Endothelial cell of umbilical vein (primary cell): Measurements from ENCODE around the gene RPS8. TPM values are rescaled to one million over a fixed set of nuclear protein-coding genes. Genes with fewer than 3 reads are reported as not detected.

Experiments
- BruUV-seq: library from RNA; stranded (reverse); fragments of 400-500 nt; replicated peaks from 2 replicates; lab custom pipeline; 2021; lab: Mats Ljungman, UMichigan
- CTCF ChIA-PET: fragments of 300-600, 350-600 bp; sonication (Branson Sonifier 250); formaldehyde crosslinking; loops from one replicate; lab custom pipeline; 2021; ENCODE audit warnings: antibody characterized with exemption, inconsistent platforms; lab: Charles Lee
- POLR2A ChIA-PET: fragments of 300-600, 350-600 bp; sonication (Branson Sonifier 250); formaldehyde crosslinking; loops from one replicate; lab custom pipeline; 2021; ENCODE audit warnings: antibody characterized with exemption, inconsistent platforms; lab: Charles Lee
- DNase-seq: peaks from one replicate; pipeline ENCODE4 v3.0.0-alpha.2; 2011; ENCODE audit warnings: low read depth, low spot score
- FAIRE-seq: peaks from 2 replicates; lab custom pipeline; 2011; peaks lifted over from hg19 to GRCh38; lab: Jason Lieb, UNC
- H2AFZ ChIP-seq: 2 replicates; pipeline ENCODE4 v1.6.0; 2012; ENCODE audit warnings: low read depth, low read length, control low read depth, inconsistent platforms
- H3K27ac ChIP-seq: 2 replicates; pipeline ENCODE4 v1.5.1; 2011; ENCODE audit warnings: low read depth, mild to moderate bottlenecking, control low read depth, low read length, moderate library complexity; ENCODE audit not compliant: insufficient read depth
- H3K27me3 ChIP-seq, 2 experiments: 2 replicates each; pipeline versions ENCODE4 v1.6.0 to v1.6.1; 2011; ENCODE audit warnings: low read length in 2 of 2, mixed read lengths in 1 of 2; ENCODE audit not compliant: control insufficient read depth in 2 of 2, insufficient read depth in 2 of 2
- H3K36me3 ChIP-seq, 2 experiments: 2 replicates in 1 of 2; 3 replicates in 1 of 2; pipeline ENCODE4 v1.5.1; 2011; ENCODE audit warnings: low read length in 2 of 2, mild to moderate bottlenecking in 1 of 2, moderate library complexity in 1 of 2; ENCODE audit not compliant: control insufficient read depth in 2 of 2, insufficient read depth in 2 of 2; ENCODE audit errors: extremely low read depth in 1 of 2
- H3K4me1 ChIP-seq: 3 replicates; pipeline ENCODE4 v1.5.1; 2011; ENCODE audit warnings: mild to moderate bottlenecking, low read length; ENCODE audit not compliant: control insufficient read depth, insufficient read depth; ENCODE audit errors: extremely low read depth
- H3K4me2 ChIP-seq: 2 replicates; pipeline ENCODE4 v1.6.1; 2011; ENCODE audit warnings: low read length, control low read depth, mixed read lengths; ENCODE audit not compliant: insufficient read depth
- H3K4me3 ChIP-seq, 3 experiments: fragments of 200-600 bp in 1 of 3; sonication (generic), shearing (Covaris generic) in 1 of 3; replicated peaks in 1 of 3; 2 replicates each; pipeline ENCODE4 v1.5.1; 2011 to 2016; ENCODE audit warnings: control low read depth in 3 of 3, low read length in 3 of 3, mild to moderate bottlenecking in 2 of 3, inconsistent platforms in 1 of 3, low read depth in 1 of 3, moderate library complexity in 1 of 3; ENCODE audit not compliant: insufficient read depth in 1 of 3
- H3K79me2 ChIP-seq: 2 replicates; pipeline ENCODE4 v1.6.0; 2012; ENCODE audit warnings: low read length, inconsistent platforms; ENCODE audit not compliant: control insufficient read depth, insufficient read depth
- H3K9ac ChIP-seq: replicated peaks from 2 replicates; pipeline ENCODE3; 2011; ENCODE audit warnings: low read length, control low read depth; ENCODE audit not compliant: insufficient read depth; ENCODE audit errors: extremely low read depth
- H3K9me1 ChIP-seq: replicated peaks from 3 replicates; pipeline ENCODE4 v1.6.0; 2011; ENCODE audit warnings: mild to moderate bottlenecking, low read length; ENCODE audit not compliant: control insufficient read depth, insufficient read depth; ENCODE audit errors: extremely low read depth
- H3K9me3 ChIP-seq: replicated peaks from 2 replicates; pipeline ENCODE4 v1.5.1; 2012; ENCODE audit warnings: low read length, inconsistent platforms; ENCODE audit not compliant: control insufficient read depth, insufficient read depth
- H4K20me1 ChIP-seq: replicated peaks from 2 replicates; pipeline ENCODE3; 2011; ENCODE audit warnings: mild to moderate bottlenecking, low read length; ENCODE audit not compliant: control insufficient read depth, insufficient read depth; ENCODE audit errors: extremely low read depth
- CTCF ChIP-seq, 2 donors: IDR thresholded peaks; 1 replicate in 1 of 2; 2 replicates in 1 of 2; pipeline ENCODE4 v1.5.1; 2011; ENCODE audit warnings: low read length in 2 of 2, mild to moderate bottlenecking in 2 of 2, moderate library complexity in 2 of 2, control low read depth in 1 of 2, inconsistent platforms in 1 of 2, low read depth in 1 of 2; ENCODE audit not compliant: insufficient read depth in 1 of 2; ENCODE audit errors: extremely low read depth in 1 of 2
- EZH2 ChIP-seq: IDR thresholded peaks from 2 replicates; pipeline ENCODE4 v1.6.1; 2012; ENCODE audit warnings: borderline replicate concordance, low read depth, mild to moderate bottlenecking, moderate library complexity, low read length, inconsistent platforms; ENCODE audit not compliant: severe bottlenecking
- FOS ChIP-seq: IDR thresholded peaks from 2 replicates; pipeline ENCODE4 v1.6.1; 2011; ENCODE audit warnings: mild to moderate bottlenecking, low read length, moderate library complexity, borderline replicate concordance; ENCODE audit not compliant: insufficient read depth
- GATA2 ChIP-seq: IDR thresholded peaks from 2 replicates; pipeline ENCODE4 v1.7.0; 2011; ENCODE audit warnings: low read depth, mild to moderate bottlenecking, moderate library complexity, mixed read lengths, low read length; ENCODE audit not compliant: insufficient read length, insufficient read depth
- JUN ChIP-seq: IDR thresholded peaks from 2 replicates; pipeline ENCODE4 v1.6.1; 2011; ENCODE audit warnings: borderline replicate concordance, low read depth; ENCODE audit not compliant: insufficient read length, insufficient read depth
- MAX ChIP-seq: IDR thresholded peaks from 2 replicates; pipeline ENCODE4 v1.6.1; 2011; ENCODE audit not compliant: insufficient read depth, insufficient read length
- MYC ChIP-seq: IDR thresholded peaks from one replicate; pipeline ENCODE4 v1.6.1; 2011; ENCODE audit warnings: mild to moderate bottlenecking, low read depth, low read length
- POLR2A ChIP-seq: IDR thresholded peaks from 2 replicates; pipeline ENCODE4 v1.6.1; 2012; ENCODE audit warnings: low read depth, mild to moderate bottlenecking, control low read depth, low read length
- POLR2AphosphoS5 ChIP-seq: IDR thresholded peaks from 2 replicates; pipeline ENCODE4 v1.6.1; 2012; ENCODE audit warnings: low read depth, mild to moderate bottlenecking, control low read depth, low read length, moderate library complexity; ENCODE audit not compliant: insufficient read depth
- dilution Hi-C: fragments of 300-500 bp; cut with MboI; formaldehyde crosslinking; loops from one replicate; pipeline ENCODE4 v1.15.0; 2019; ENCODE audit warnings: low sequenced_read_pairs; ENCODE audit not compliant: extremely low pct_ligation_motif_present
- intact Hi-C: fragments of 100-400 bp; cut with micrococcal nuclease; formaldehyde crosslinking; loops from one replicate; pipeline ENCODE4 v1.10.0; 2022
- polyA plus RNA-seq, 4 experiments: library from polyadenylated mRNA; depleted of rRNA in 3 of 4; stranded (reverse) in 3 of 4; unstranded in 1 of 4; fragments of >200 nt; gene quantifications; 2 replicates each; pipeline versions ENCODE4 v1.2.1 to v1.2.3, GENCODE V29; 2011 to 2012; ENCODE audit warnings: missing spikeins in 1 of 4
- total RNA-seq: library from RNA; stranded (reverse); gene quantifications from 2 replicates; pipeline ENCODE4 v1.2.3, GENCODE V29; 2021

The RPS8 gene
- total and polyA plus RNA-seq, 2 donors (not counting 3 experiments of a cell fraction or from before 2014, with no cell fraction given): 1,842 to 2,306 TPM

- CTCF ChIA-PET: interaction anchor here (2.6 kb wide), 1 partner anchor 51 kb away, joined by 8 read pairs; the partner anchor contains the start of gene RNU5D-1
Observed at GRCh38 chr1:44780583-44781121, 5.3 kb downstream of the RPS8 start.

GRCh38 chr1:44783697-44784093, 8.4 kb downstream of the RPS8 start:
- Histone ChIP-seq H3K4me2 (no peak overlapping the region), H3K9me1 (no peaks in the 10 kb centered on the region), H3K27ac (no peak overlapping the region), H3K27me3 (no peaks in the 10 kb centered on the region), H4K20me1 (no peaks in the 10 kb centered on the region), H3K9ac (no peak overlapping the region), H3K36me3 (peaks cover 1 to 5% of the 10 kb centered on the region in 2 experiments), H2AFZ (no peak overlapping the region), H3K79me2 (peaks cover 4% of the 10 kb centered on the region), H3K4me3 (no peak overlapping the region), H3K9me3 (no peaks in the 10 kb centered on the region), H3K4me1 (peaks cover 12% of the 10 kb centered on the region)
- FAIRE-seq: no peak
- intact Hi-C loops: no loop called here
- POLR2A ChIA-PET: interaction anchor here (0.7 to 1.2 kb wide), 3 partner anchors 8 to 36 kb away, joined by 3 to 4 read pairs (median 4); partner anchors contain the start of genes PLK3 and RPS8
- CTCF ChIA-PET: interaction anchor here (0.6 to 1.9 kb wide), 5 partner anchors 9 to 1096 kb away, joined by 3 to 4 read pairs (median 4); partner anchors contain the start of genes PLK3 and RNU5D-1
- no TSS peak for BruUV-seq
- no peak for TF ChIP-seq CTCF (IDR thresholded peaks at IDR 0.05; ENCODE audit: extremely low read depth in 1 of 2, insufficient read depth in 1 of 2, low read depth in 1 of 2, low read length in 2 of 2)
- TF ChIP-seq MYC: no peak
- no peak for TF ChIP-seq GATA2
- TF ChIP-seq POLR2A: no peak
- no peak for TF ChIP-seq JUN
- no peak for TF ChIP-seq FOS
- no peak for TF ChIP-seq EZH2
- TF ChIP-seq POLR2AphosphoS5: no peak
- TF ChIP-seq MAX: no peak
- dilution Hi-C loops: no loop called here
- DNase-seq: no peak

More at GRCh38 chr1:44780583-44781121, 5.3 kb downstream of the RPS8 start:
- no peak overlapping the region for H3K9ac ChIP-seq
- intact Hi-C loops: no loop called here
- no peak overlapping the region for H3K27ac ChIP-seq
- DNase-seq: no peak
- no TSS peak for BruUV-seq
- H4K20me1 ChIP-seq: no peaks in the 10 kb centered on the region
- FAIRE-seq: no peak
- POLR2A ChIA-PET: interaction anchor here (0.8 kb wide), 1 partner anchor 50 kb away, joined by 3 read pairs; the partner anchor contains the start of gene RNU5D-1
- peaks cover 17% of the 10 kb centered on the region for H3K4me1 ChIP-seq
- peaks cover 17 to 22% of the 10 kb centered on the region in 2 experiments for H3K36me3 ChIP-seq
- no peaks in the 10 kb centered on the region for H3K9me1 ChIP-seq
- H3K4me3 ChIP-seq: no peak overlapping the region
- H2AFZ ChIP-seq: no peak overlapping the region
- H3K27me3 ChIP-seq: no peaks in the 10 kb centered on the region
- peaks cover 35% of the 10 kb centered on the region for H3K79me2 ChIP-seq
- H3K9me3 ChIP-seq: no peaks in the 10 kb centered on the region
- dilution Hi-C loops: no loop called here
- no peak overlapping the region for H3K4me2 ChIP-seq
- TF ChIP-seq GATA2 (no peak), POLR2AphosphoS5 (peak; percentile 18), MYC (no peak)
